Uterus (tissue), 2 donors: ENCODE results near the gene CHST15.

Experiments
- POLR2A ChIP-seq, 2 donors: fragments of 450-650 bp; IDR thresholded peaks; one replicate each; pipeline ENCODE4 v1.6.1; 2016; ENCODE audit warnings: antibody characterized with exemption in 2 of 2, mild to moderate bottlenecking in 1 of 2, moderate library complexity in 1 of 2
- TF ChIP-seq, protein P1 (sequence below), 4 experiments: fragments of 200-600 bp in 2 of 4; fragments of 450-650 bp in 2 of 4; sonication (generic) in 2 of 4; IDR thresholded peaks; one replicate each; pipeline ENCODE4 v1.5.1; 2016 to 2019; ENCODE audit warnings: antibody characterized with exemption in 4 of 4, mild to moderate bottlenecking in 2 of 4, moderate library complexity in 1 of 4

DNA sequence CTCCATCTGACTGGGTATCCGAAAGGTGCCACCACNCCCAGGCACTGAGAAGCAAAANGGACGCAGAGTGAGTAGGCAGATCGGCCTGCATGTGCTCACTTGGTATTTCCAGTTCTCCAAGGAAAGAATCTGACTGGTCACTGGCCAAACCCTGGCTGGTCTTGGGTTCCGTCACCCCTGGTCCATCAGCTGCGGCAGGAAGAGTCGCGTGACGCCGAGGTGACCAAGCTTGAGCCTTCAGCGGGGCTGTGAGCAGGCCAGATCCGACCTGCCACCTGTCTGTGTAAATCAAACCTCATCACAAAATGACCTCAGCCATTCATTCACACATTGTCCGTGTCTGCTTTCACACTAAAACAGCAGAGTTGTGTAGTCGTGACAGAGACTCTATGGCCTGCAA lies 28.8 kb upstream of the CHST15 start:
- TF ChIP-seq, protein P1, sequence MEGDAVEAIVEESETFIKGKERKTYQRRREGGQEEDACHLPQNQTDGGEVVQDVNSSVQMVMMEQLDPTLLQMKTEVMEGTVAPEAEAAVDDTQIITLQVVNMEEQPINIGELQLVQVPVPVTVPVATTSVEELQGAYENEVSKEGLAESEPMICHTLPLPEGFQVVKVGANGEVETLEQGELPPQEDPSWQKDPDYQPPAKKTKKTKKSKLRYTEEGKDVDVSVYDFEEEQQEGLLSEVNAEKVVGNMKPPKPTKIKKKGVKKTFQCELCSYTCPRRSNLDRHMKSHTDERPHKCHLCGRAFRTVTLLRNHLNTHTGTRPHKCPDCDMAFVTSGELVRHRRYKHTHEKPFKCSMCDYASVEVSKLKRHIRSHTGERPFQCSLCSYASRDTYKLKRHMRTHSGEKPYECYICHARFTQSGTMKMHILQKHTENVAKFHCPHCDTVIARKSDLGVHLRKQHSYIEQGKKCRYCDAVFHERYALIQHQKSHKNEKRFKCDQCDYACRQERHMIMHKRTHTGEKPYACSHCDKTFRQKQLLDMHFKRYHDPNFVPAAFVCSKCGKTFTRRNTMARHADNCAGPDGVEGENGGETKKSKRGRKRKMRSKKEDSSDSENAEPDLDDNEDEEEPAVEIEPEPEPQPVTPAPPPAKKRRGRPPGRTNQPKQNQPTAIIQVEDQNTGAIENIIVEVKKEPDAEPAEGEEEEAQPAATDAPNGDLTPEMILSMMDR (IDR thresholded peaks at IDR 0.05), result no peak
- no peak for TF ChIP-seq POLR2A (IDR thresholded peaks at IDR 0.05)
